Mesodermal cell (in vitro differentiated cells): Measurements from ENCODE around the gene RAB6B.

Source experiments
- H3K27ac ChIP-seq: 2 replicates; pipeline ENCODE4 v1.7.0; 2013; ENCODE audit warnings: mild to moderate bottlenecking, low read depth, low read length, moderate library complexity; ENCODE audit not compliant: severe bottlenecking
- H3K36me3 ChIP-seq: 2 replicates; pipeline ENCODE4 v1.7.1; 2013; ENCODE audit warnings: mild to moderate bottlenecking, low read length, moderate library complexity; ENCODE audit not compliant: control insufficient read depth, insufficient read depth
- H3K4me1 ChIP-seq: one replicate; pipeline ENCODE4 v1.7.1; 2013; ENCODE audit warnings: mild to moderate bottlenecking, low read length; ENCODE audit not compliant: insufficient read depth, control insufficient read depth, poor library complexity, severe bottlenecking
- H3K4me3 ChIP-seq: 2 replicates; pipeline ENCODE4 v1.7.0; 2013; ENCODE audit warnings: low read length, control low read depth, mild to moderate bottlenecking; ENCODE audit not compliant: insufficient read depth, poor library complexity, severe bottlenecking; ENCODE audit errors: extremely low read depth
- H3K9me3 ChIP-seq: 2 replicates; pipeline ENCODE4 v1.7.1; 2013; ENCODE audit warnings: mild to moderate bottlenecking, low read length, moderate library complexity; ENCODE audit not compliant: control insufficient read depth
- WGBS, 2 experiments: methylation state at CpG; one replicate each; pipeline ENCODE4 v1.1.5; 2013; ENCODE audit warnings: missing lambda C conversion rate in 2 of 2; ENCODE audit not compliant: insufficient coverage in 2 of 2; 5-methylcytosine and 5-hydroxymethylcytosine counted together

RAB6B gene

DNA sequence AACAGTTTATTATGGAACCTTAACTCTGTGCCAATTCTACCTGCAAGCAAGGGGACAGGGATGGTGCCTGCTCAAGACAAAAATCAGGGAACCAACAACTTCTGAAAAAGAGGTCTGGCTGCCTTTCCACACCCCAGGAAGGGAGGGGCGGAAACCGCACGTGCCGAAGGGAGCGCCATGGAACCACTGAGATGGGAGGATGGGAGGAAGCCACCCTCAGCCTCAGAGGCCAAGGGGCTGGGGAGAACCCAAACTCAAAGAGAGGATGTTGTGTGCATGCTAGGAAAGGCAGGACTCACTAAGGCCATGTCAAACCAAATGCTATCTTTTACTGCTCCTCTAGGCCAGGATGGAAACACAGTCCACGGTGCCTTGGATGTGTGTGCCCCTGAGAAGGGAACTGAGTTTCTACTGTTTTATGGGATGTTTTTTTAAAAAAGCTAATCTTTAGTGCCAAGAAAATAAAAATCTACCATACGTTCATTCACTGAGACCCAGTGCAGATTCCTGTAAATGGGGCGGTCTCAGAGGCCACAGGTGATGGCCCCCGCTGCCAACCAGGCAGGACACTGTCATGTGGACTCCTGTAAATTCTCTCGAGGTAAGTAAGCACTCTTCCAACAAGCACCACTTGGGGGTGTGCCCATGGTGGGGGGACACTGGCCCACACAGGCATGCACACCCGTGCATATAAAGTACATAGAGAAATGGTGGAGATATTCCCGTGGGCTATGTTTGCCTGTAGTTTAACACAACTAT, 69.5 kb downstream of the RAB6B start:
- Histone ChIP-seq H3K4me1 (no peaks in the 10 kb centered on the region), H3K27ac (no peak overlapping the region), H3K4me3 (no peak overlapping the region), H3K36me3 (peaks cover 28% of the 10 kb centered on the region), H3K9me3 (no peaks in the 10 kb centered on the region)
- 96 to 100% methylated on average over 8 to 9 of the region's 12 CpGs for WGBS, 2 experiments

DNA sequence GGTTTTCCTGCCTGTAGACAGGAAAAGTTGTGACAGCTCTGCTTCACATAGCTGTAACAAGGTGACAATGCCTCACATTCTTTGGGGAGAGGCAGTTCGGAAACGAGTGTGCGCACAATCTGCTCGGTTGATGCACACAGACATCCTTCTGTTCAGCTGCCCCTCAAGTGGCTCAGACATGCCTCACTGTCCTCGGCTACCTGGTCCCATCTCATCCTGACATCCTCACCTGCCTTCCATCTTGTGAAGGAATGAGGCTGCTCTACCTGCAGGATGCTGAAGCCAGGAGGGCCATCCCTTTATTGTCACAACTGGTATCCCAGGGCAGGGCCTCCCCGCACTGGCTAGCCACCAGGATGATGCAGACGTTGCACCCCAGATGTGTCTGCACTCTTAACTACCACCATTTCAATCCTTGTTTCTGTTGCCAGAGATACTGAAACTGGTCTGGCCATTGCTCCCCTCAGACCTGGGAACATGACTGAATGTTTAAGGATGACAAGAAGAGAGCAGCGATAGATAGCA, 70.7 kb downstream of the RAB6B start:
- 89 to 93% methylated on average over 8 of the region's 8 CpGs for WGBS, 2 experiments
- Histone ChIP-seq H3K27ac (no peak overlapping the region), H3K36me3 (peaks cover 39% of the 10 kb centered on the region), H3K4me1 (no peaks in the 10 kb centered on the region), H3K4me3 (no peak overlapping the region), H3K9me3 (no peaks in the 10 kb centered on the region)

DNA sequence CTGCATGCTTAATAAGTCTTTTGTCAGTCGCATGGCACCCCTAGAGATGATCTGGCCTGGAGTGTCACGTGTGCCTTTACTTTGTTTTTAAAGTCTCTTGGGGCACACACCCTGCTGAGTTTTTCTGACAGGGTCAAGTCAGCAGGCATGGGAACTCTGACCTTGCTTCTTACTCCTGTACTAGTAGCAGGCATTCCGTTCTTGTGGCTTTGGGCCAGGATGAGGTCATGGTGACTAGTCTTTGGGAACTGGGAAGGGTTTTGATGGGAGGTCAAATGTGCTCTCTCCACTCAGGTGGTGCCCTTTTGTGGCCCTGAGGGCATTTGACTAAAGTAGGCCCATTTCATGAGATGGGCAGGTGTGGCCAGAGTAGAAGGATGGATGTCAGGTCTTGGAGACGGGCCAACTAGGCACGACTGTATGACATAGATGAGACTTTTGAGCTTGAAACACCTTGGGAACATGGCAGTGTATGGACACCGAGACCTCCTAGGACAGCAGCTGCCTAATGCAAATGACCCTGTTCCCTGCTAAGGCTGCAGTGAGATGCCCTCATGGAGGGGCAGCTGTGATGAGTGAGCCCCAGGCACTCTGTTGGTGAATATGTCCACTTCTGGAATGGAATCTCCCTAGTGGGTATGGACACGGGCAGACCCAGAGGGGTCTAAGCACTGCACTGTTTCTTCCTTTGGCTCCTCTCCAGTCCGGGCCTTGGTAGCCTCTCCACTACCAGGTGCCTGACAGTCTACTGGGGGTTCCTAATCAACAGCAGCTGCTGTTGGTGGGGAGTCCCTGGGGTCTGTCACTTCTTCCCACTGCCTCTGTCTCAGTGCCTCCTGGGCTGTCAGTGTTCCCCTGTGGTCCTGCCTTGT, 73.7 kb downstream of the RAB6B start:
- no peak overlapping the region for H3K27ac ChIP-seq
- no peaks in the 10 kb centered on the region for H3K4me1 ChIP-seq
- 85 to 89% methylated on average over 6 to 8 of the region's 8 CpGs for WGBS, 2 experiments
- no peak overlapping the region for H3K4me3 ChIP-seq
- H3K9me3 ChIP-seq, result no peaks in the 10 kb centered on the region
- H3K36me3 ChIP-seq, result peaks cover 61% of the 10 kb centered on the region

DNA sequence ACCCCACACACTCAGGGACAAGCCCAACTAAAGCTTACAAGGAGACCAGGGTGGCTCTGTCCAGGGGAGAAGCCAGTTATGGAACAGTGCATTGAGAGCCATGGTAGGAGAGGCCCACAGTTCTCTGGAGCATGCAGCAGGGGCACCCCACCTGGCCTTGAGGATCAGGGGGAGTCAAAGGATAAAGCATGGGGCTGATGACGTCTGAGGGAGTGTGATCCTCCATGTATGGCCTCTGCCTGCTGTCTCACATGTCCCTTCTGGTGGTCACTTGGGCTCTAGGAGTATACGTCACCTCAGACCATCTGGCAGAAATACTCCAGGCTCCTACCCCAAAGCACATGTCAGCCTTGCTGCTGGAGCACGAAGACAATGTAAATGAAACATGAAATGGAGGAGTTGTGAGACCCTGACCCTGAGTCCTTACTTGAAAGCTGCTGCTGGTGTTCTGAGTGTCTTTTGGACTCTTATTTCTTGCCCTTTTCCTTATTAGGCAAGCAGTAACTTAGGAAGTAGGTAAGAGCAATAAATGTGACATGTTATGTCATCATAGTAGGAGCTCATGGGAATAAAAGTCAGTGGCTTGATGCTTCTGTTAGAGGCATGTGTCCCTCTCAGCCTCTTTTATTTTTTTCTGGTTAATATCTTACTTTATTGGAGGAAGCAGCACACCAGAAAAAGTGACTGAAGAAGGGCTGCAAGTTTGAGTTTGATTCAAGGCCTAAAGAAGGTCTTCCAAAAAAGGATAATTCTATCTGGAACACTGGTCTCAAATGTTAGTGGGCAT, 74.6 kb downstream of the RAB6B start:
- no peak overlapping the region for H3K4me3 ChIP-seq
- WGBS, 2 experiments, result 93 to 96% methylated on average over 2 of the region's 3 CpGs
- H3K27ac ChIP-seq, result no peak overlapping the region
- H3K36me3 ChIP-seq, result peaks cover 70% of the 10 kb centered on the region
- H3K9me3 ChIP-seq, result no peaks in the 10 kb centered on the region
- no peaks in the 10 kb centered on the region for H3K4me1 ChIP-seq

DNA sequence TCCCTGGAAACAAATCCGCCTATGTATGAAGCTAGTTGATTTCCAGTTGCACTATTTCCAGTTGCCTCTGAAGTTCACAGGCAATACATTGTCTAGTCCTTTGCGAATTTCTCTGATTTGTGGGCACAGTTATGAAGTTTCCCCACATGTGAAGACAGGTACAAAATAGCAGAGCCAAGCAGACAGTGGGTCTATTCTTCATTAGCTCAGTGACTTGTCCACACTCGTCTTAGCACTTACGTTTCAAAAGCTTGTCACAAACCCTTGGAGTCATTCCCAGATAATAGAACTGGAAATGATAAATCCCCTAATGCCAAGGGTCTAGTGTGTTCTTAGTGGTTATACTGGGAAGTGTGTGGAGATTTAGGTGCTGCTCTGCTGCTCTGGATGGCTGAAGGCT, 75.6 kb downstream of the RAB6B start:
- no peaks in the 10 kb centered on the region for H3K9me3 ChIP-seq
- no peak overlapping the region for H3K27ac ChIP-seq
- H3K4me1 ChIP-seq, result no peaks in the 10 kb centered on the region
- no peak overlapping the region for H3K4me3 ChIP-seq
- peaks cover 78% of the 10 kb centered on the region for H3K36me3 ChIP-seq
- 90 to 93% methylated on average over 2 to 3 of the region's 4 CpGs for WGBS, 2 experiments

DNA sequence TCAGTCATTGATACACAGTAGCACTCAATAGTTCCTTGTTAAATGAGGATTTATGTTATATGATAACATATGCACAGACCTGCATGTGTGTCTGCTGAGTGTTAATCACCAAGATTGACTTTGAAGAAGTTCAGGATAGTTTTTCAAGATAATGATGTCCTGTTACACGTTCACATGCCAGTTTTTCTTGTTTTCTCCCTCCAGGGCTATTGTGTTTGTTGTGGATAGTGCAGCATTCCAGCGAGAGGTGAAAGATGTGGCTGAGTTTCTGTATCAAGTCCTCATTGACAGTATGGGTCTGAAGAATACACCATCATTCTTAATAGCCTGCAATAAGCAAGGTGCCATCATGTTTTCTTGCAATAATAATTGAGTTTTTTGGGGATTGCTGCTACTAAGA, 80.3 kb downstream of the RAB6B start:
- no peak overlapping the region for H3K27ac ChIP-seq
- peaks cover 75% of the 10 kb centered on the region for H3K36me3 ChIP-seq
- no peaks in the 10 kb centered on the region for H3K4me1 ChIP-seq
- H3K9me3 ChIP-seq, result no peaks in the 10 kb centered on the region
- 100% methylated on average over 1 of the region's 2 CpGs; no CpG with 5 or more reads in 1 of the 2 experiments for WGBS, 2 experiments
- no peak overlapping the region for H3K4me3 ChIP-seq

DNA sequence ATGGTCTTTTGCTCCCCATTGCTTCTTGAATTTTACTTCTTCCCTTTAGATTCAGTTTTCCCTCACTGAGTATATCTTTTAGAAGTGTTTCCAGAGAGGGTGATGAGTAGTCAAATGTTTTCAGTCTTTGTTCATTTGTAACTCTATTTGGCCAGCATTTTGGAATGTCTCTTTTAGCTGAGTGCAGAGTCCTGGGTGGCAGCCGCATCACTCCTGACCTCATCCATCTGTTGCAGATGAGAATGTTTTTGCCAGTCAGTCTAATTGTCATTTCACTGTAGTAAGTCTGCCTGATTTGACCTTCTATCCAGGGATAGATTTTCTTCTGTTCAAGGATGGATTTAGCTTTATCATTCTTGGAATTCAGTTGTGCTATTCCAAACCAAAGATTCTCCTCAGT, 82.8 kb downstream of the RAB6B start:
- H3K9me3 ChIP-seq, result no peaks in the 10 kb centered on the region
- no peaks in the 10 kb centered on the region for H3K4me1 ChIP-seq
- H3K27ac ChIP-seq, result no peak overlapping the region
- H3K36me3 ChIP-seq, result peaks cover 78% of the 10 kb centered on the region
- no peak overlapping the region for H3K4me3 ChIP-seq
- WGBS, 2 experiments, result 100% methylated on average over 1 of the region's 1 CpG; no CpG with 5 or more reads in 1 of the 2 experiments

DNA sequence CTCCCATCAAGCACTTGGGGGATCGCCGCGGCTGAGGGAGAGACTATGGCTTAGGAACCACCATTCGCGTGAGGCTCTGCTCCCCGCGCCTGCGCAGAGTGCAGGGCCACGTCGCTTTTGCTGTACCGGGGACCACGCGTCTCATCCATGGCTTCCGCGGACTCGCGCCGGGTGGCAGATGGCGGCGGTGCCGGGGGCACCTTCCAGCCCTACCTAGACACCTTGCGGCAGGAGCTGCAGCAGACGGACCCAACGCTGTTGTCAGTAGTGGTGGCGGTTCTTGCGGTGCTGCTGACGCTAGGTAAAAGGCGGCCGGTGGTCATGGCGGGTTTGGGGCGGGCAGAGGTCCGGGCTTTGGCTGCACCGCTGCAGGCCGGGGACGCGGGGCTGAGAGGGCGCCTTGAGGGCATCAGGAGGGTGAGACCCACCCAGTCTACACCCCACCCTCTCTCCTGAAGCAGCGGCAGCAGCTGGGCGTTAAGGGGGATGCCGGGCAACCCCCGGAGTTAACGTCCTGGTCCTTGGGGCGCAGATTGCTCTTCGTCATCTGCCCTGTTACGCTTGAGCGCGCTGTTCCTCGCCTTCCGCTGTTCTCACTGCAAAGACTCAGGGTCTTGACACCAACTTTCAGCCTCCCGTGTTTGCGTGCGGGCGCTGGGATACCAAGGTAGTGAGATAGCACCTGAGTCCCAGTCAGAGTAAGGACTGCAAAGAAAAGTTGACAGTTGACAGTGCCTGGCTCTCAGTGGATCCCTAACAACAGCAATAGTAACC, 89.8 kb downstream of the RAB6B start, which contains the start of gene SRPRB:
SRPRB (plus strand) TSS at position 114 of the 774 bp plus-strand sequence; CDS start at position 148, 34 bp downstream.
- Histone ChIP-seq H3K27ac (peak within 1 kb of the TSS; percentile 59), H3K36me3 (peaks cover 35% of the 10 kb centered on the region)

DNA sequence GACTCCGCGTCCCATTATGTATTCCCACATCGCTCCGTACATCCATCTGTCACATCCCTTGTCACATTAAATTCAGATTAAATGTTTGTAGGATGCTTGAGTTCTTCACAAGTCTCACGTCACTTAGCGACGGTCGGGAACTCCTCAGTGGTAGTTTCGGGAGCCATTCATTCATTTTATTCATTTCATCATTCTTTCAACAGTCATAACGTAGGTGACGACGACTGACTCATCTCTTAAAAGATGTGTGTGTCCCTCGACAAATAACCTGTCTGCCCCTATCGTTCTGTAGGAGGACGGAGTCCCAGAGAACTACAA, 90.3 kb downstream of the RAB6B start:
- peaks cover 29% of the 10 kb centered on the region for H3K36me3 ChIP-seq
- no peaks in the 10 kb centered on the region for H3K9me3 ChIP-seq
- no peaks in the 10 kb centered on the region for H3K4me1 ChIP-seq
- H3K4me3 ChIP-seq, result peak overlapping the region; percentile 90
- 32 to 40% methylated on average over 5 to 11 of the region's 15 CpGs for WGBS, 2 experiments
- no peak overlapping the region for H3K27ac ChIP-seq

More for the DNA sequence above, 89.8 kb downstream of the RAB6B start, which contains the start of gene SRPRB:
- no peaks in the 10 kb centered on the region for H3K4me1 ChIP-seq
- 1% methylated on average over 39 to 41 of the region's 53 CpGs for WGBS, 2 experiments
- peak within 1 kb of the TSS; percentile 90 for H3K4me3 ChIP-seq
- H3K9me3 ChIP-seq, result no peaks in the 10 kb centered on the region

DNA sequence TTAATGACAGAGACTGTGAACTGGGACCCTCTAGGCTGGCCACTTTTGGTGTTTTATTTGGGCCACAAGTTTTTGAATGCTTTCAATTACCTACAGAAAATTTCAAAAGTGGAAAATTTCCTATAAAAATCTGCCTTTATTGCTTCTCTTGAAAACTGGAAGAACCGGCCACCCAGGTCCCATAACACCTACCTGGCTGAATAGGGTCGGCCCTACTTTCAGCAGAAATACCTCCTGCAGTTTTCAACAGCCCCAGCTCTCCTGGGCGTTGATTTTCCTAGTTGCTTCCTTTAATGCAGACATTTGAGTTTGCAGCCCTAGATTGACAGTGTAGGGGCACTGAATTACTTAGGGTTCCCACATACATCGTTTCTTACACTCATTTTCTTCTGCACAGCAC, 90.8 kb downstream of the RAB6B start:
- Histone ChIP-seq H3K36me3 (peaks cover 25% of the 10 kb centered on the region), H3K4me1 (no peaks in the 10 kb centered on the region), H3K27ac (no peak overlapping the region), H3K4me3 (no peak overlapping the region), H3K9me3 (no peaks in the 10 kb centered on the region)
- 85 to 94% methylated on average over 4 of the region's 4 CpGs for WGBS, 2 experiments
